OCI-LY1 (cell line): ENCODE data around the gene PCYT1A.

Experiments used
- EZH2 ChIP-seq: fragments of 200-600 bp; sonication (generic), shearing (Covaris generic); IDR thresholded peaks from 2 replicates; pipeline ENCODE4 v1.8.0; 2017; ENCODE audit warnings: borderline replicate concordance, mixed run types, mild to moderate bottlenecking, antibody characterized with exemption, low read length, moderate library complexity, mixed read lengths
- TF ChIP-seq, protein P1 (sequence below): fragments of 200-600 bp; sonication (generic), shearing (Covaris generic); IDR thresholded peaks from 2 replicates; pipeline ENCODE4 v1.5.1; 2017; ENCODE audit warnings: mild to moderate bottlenecking, antibody characterized with exemption, low read length, moderate library complexity, mixed read lengths

DNA sequence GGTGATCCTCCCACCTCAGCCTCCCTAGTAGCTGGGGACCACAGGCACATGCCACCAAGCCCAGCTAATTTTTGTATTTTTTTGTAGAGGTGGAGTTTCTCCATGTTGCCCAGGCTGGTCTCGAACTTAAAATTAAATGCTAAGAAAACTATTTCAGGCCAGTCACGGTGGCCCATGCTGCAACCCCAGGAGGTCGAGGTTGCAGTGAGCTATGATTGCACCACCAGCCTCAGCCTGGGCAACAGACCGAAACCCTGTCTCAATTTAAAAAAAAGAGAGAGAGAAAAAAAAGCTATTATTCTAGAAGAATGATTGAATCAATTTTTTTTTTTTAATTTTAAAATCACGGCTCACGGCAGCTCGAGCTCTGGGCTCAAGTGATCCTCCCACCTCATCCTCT lies 66.5 kb downstream of the PCYT1A start:
- TF ChIP-seq, protein P1, sequence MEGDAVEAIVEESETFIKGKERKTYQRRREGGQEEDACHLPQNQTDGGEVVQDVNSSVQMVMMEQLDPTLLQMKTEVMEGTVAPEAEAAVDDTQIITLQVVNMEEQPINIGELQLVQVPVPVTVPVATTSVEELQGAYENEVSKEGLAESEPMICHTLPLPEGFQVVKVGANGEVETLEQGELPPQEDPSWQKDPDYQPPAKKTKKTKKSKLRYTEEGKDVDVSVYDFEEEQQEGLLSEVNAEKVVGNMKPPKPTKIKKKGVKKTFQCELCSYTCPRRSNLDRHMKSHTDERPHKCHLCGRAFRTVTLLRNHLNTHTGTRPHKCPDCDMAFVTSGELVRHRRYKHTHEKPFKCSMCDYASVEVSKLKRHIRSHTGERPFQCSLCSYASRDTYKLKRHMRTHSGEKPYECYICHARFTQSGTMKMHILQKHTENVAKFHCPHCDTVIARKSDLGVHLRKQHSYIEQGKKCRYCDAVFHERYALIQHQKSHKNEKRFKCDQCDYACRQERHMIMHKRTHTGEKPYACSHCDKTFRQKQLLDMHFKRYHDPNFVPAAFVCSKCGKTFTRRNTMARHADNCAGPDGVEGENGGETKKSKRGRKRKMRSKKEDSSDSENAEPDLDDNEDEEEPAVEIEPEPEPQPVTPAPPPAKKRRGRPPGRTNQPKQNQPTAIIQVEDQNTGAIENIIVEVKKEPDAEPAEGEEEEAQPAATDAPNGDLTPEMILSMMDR, result no peak
- no peak for TF ChIP-seq EZH2
